Hematopoietic multipotent progenitor cell treated with erythropoietin and hydrocortisone succinate and interleukin-3 and kit ligand, for 15 days (in vitro differentiated cells): Measurements from ENCODE around the gene PDK2.

ENCODE experiments used
- DNase-seq: peaks from one replicate; pipeline ENCODE4 v3.0.0-alpha.2; 2015; ENCODE audit warnings: low spot score

The PDK2 gene

DNA sequence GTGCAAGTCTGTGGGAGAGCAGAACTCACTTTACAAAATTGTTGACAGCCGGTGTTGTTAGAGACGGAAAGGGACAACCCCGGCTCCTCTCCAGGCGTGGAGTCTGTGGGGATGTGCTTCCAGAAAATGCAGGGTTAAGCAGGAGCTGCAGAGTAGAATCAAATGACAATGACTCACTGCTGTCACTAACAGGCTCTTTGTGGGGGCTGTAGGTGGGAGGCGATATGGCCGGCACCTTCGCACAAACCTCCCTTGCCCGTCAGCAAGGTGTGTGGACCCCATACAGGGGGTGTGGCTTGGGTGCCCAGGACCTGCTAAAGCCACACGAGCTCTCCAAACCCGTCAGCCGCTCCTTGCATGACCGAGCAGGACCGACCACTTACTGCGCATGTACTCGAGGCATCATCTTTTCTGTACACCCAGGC is 5.8 kb downstream of the PDK2 start:
- DNase-seq, result no peak

DNA sequence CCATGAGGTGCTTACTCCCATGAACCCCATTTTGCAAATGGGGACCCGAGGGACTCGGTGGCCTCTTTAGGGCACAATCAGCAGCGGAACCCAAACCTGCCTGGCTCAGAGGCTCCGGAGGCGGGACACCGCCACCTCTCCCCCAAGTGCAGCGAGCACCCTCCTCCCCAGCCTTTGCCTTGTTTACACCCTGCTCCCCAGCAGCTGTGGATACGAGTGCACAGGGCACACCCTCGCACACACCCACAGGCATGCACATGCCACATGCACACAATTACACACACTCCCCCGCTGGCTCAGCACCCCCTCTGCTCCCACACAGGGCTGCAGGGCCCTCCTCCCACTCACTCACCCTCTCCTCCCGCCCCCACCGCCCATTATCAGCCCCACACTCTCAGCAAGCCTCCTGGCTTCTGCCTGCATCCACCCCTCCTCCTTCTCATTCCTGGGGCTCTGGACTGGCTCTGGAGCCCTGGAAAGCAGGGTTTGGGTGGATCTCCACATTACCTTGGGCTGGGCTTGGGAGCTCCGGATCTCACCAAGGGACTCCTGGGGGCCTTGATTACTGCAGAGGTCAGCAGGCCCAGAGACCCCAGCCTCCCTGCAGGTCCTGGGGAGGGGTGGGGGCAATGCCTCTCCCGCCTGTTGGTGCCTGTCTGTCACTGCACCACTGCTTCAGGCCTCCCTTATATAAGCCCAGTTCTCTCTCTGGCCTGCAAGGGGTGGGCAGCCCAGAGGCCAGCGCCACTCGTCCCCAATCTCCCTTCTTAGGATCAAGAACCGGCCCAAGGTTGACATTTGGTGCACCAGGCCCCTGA is 6.4 kb downstream of the PDK2 start:
- no peak for DNase-seq

DNA sequence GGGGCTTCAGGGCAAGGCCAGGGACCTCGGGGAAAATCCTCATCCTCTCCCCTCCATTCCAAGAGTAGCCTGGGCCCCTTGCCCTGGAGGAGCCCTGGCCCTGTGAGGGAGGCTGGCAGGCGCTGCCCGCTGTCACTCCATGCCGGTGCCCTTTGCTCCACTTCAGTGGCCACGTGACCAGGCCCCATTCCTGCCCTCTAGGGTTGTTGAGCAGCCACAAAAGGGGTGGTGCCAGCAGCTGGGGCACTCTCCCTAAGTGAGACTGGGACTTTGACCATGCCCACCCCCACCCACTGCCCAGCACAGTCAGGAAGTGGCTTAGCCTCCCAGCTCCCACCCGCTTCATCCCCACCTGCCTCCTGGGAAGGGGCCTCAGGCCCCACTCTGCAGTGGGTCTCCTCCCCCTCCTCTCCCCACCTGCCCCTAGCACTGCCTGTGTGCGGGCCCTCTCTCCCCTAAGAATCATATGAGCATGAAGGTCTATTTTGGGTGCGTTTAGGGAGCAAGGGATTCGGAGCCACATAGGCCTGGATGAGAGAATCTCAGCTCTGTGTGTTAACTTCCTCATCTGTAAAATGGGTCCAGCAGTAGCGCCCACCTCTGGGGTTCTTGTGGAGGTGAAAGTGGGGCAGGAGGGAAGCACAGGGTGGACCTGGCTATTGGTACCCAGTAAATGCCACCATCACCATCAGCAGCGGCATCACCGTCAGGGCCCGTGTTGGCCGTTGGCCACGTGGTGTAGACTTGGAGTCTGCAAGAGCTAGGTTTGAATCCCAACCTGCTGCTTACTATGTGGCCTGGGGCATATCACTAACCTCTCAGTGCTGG is 7.2 kb downstream of the PDK2 start:
- no peak for DNase-seq

DNA sequence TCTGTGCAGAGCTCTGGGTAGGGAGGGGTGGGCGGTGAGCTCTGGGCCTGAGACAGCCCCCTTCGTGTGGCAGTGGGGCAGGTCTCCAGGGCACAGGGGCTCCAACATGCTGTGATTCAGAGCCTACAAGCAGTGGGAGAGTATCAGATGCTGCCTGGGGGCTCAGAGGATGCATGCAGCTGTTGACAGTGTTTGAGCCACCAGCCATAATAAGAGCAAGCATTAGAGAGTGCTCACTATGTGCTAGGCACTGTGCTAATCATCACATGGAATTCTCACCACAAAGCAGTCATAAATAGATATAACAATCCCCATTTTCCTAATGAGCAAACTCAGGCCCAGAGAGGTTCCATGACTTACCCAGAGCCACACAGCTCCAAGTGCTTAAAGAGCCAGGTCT is 8.1 kb downstream of the PDK2 start:
- DNase-seq, result no peak

DNA sequence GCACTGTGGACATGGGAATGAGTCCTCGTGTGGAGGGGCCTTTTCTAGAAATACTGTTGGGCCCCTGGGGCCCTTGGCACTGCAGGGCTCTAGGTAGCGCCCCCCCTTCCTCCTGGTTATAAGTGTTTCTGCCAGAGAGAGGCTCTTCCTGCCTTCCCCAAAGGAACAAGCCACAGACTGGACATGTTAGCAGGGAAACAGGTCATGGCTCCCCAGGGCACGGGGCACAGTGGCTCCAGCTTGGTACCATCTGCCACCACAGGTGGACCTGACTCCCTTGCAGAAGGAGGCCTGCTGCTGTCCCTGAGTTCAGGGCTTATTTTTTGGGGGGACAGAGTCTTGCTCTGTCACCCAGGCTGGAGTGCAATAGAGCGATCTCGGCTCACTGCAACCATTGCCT is 8.8 kb downstream of the PDK2 start:
- DNase-seq, result no peak

DNA sequence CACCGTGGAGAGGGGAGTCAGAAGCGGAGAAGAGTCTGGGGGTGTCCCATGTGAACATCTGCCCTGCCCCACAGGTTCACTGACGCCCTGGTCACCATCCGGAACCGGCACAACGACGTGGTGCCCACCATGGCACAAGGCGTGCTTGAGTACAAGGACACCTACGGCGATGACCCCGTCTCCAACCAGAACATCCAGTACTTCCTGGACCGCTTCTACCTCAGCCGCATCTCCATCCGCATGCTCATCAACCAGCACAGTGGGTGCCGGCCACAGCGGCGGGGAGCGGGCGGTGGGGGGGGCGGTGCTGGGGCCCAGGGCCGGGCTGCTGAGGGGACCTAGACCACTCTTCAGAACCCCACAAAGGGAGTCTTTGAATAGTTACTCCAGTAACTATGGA is 10.7 kb downstream of the PDK2 start:
- DNase-seq, result no peak

DNA sequence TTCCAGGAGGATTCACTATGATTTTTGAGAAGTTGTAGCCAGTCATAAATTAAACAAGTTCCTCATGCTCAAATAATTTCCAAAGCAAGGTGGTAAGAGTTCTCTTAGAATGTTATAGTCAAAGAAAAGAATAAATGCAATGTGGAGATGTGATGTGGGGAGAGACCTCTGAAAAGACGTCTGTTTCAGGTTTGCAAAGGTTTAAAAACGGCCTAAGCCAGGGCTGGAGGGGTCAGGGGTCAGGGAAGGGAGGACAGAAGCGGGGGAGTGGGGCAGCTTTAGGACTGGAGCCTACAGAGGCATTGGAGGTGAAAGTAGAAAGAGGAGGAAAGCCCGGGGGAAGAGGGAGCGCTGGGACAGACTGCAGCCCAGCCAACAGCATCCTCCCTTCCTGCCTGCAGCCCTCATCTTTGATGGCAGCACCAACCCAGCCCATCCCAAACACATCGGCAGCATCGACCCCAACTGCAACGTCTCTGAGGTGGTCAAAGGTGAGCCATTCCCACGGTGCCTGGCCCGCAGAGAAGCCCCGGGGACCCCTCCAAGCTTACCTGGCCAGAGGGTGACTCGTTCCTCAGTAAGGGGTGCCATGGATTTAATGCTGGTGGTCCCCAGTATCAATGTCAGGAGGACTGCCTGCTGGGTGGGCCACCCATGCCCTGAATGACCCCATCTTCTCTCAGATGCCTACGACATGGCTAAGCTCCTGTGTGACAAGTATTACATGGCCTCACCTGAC is 11.4 kb downstream of the PDK2 start:
- DNase-seq, result no peak

DNA sequence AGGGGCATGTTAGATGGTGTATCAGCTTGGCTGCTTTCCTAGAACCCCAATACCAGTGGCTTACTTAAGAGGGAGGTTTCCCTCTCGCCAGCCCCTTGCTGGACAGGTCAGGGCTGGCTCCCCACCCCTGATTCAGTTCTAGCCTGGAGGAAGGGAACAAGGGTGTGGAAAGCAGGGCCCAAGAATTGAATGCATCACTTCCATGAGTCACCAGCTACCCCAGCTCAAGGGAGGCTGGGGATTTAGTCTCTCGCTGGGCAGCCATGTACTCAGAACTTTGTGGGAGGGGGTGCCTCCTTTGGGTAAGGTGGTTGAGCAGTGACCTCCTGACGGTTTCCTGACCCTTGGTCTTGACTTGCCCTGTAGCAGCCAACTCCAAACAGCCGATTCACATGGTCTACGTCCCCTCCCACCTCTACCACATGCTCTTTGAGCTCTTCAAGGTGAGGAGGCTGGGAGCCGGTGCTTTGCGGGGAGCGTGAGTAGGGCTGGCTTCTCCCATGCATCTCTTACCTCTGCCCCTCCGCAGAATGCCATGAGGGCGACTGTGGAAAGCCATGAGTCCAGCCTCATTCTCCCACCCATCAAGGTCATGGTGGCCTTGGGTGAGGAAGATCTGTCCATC is 12.8 kb downstream of the PDK2 start:
- DNase-seq, result no peak

DNA sequence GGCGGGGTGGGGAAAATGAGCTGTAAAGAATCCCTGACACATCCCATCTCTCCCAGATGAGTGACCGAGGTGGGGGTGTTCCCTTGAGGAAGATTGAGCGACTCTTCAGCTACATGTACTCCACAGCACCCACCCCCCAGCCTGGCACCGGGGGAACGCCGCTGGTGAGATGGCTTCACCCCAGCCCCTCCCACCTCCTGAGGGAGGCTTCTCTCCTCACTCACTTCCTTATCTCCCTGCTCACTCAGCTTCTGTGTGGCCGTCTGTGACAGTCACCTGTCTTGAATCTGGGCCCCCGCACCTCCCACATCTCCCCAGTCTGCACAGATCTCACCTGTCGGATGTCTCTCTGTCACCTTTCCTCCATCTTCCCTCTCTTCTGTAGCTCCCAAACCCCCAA is 13.4 kb downstream of the PDK2 start:
- no peak for DNase-seq

DNA sequence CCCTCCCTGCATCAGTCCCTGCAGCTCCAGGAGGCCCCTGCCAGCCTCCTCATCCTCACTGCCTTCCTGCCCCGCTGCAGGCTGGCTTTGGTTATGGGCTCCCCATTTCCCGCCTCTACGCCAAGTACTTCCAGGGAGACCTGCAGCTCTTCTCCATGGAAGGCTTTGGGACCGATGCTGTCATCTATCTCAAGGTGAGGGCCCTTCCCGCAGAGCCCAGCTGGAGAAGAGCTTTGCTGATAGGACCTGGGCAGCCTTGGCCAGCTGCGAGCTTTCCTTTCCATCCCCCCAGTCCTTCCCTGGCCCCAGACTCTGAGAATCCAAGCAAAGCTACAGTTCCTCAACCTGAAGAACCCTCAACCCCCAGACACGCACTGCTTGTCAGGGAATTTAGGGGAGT is 14.1 kb downstream of the PDK2 start:
- DNase-seq, result no peak

DNA sequence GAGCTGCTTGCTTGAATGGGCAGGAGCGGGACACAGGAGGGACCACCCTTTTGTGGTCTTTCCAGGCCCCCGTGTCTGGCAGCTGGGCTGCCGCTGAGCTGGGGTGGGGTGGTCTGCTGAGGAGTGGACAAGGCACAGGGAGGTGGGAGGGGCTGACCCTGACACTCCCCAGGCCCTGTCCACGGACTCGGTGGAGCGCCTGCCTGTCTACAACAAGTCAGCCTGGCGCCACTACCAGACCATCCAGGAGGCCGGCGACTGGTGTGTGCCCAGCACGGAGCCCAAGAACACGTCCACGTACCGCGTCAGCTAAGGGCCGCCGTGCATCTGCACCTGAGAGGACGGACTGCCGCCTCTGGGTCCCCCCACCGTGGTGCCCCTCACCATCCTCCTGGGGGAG is 14.6 kb downstream of the PDK2 start:
- no peak for DNase-seq

DNA sequence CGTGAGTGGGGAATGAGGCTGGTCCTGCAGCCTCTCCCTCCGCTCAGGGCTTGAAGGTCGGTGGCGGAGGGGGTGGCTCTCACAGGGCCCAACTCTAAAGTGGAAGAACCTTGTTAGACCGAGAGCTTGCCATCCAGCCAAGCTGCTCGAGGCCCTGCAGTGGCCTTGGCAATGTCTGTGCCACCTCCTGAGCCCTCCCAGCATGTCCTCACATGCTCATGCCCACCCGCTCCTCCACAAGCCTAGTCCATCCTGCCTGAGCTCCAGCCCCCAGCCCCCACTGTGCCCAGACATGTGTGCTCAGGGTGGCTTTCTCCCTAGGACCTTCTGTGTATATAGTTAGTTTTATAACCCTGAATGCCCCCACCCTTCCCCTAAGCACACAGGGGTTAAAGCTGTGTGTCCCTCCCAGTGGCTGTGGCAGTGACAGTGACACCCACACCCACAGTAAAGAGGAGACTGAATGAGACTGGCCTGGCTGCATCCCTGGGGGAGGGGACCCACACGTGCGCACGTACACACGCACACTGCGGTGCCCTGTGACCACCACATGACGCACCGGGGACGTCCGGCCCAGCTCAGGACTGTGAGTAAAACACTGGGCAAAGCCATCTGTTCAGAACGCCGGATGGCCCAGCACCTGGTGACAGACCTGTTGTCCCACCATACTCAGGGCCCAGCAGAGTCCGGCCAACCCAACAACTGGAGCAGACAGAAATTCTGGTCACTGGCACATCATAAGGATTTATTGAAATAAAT is 15.6 kb downstream of the PDK2 start:
- no peak for DNase-seq

DNA sequence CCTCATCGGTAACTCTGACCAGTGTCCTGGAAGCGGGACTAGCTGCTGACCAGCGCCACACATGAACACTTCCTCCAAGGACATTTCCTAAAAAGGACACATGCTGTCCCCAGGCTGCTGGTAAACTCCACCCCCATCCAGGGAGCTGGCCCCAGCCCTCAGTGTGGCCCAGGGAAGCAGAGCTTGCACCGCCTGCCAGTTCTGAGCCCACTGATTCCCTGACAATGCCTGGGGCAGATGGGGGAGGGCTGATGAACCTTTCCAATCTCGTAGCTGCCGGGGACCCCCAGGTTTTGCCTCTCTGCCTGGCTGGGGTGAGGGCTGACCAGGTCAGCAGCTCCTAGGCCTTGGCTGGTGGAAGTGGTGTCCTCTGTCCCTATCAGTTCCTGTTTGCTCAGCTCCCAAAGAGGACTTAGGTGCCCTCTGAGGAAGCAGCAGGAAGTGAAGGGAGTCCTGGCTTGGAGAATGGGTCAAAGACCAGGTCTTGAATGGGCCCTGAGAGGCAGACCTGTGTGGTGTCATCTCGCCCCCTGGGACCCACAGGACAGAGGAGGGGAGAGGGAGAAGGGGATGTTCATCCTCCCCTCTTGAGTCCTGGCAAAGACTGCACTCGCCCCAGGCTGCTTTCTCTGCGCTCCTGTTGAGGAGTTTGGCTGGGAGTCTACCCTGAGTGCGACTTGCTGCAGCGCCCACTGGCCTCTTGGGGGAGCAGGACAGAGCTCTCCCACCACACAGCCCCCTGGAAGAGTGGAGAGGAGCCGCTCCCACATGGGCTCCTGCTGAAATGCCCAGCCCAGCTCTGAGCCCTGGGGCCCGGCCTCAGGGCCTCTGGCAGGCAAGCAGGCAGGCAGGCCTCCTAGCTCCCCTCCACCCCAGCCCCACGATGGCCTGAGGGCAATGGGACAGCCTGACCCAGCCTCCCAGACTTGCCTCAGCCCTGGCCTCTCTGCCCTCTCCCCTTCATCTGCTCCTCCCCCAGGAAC is 16.8 kb downstream of the PDK2 start:
- no peak for DNase-seq

DNA sequence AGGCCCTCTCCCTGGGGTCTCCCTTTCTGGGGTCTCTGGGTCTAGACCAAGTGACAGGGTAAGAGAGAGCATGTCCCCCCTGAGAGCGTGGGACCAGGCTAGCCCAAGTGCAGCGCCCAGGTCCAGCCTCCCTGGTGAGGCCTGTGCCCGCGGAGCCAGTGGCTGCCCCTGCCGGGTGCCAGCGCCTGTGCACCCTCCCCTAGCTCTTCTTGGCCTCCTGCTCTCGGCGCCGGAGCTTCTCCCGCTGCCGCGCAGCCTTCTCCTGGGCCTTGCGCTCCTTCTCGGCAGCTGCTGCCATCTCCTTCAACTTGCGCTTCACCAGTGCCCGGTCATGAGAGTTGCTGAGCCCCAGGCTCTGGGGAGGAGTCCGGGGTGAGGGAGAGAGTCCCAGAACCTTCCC is 17.5 kb downstream of the PDK2 start:
- DNase-seq, result no peak

DNA sequence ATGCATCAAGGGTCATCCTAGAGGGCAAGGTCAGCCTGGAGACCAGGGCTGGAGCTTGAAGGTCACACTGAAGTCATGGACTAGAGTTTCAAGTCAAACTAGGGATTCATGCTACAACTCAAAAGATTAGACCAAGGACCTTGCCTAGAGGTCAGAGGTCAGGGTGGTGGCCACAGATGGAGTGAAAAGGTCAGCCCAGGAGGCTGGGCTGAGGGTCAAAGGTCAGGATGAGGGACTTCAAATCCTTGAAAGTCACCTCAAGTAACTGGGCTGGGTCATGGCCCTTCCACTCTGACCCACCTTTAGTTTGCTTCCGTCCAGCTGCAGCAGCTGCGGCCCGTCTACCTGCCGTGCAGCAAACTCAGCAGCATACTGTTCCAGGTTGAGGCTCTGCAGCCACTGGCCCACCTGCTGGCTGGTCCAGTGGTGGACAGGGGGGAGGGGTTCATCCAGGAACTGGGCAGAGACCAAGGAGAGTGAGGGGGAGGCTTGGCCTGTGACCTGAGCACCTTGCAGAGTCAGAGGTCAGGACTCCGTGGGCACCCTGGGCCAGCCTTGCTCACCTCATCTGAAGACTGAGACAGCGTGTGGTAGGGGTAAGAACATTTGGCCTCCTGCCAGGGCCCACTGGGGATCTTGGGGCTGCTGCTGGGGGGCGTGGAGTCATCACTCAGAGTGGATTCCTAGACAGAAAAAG is 18.6 kb downstream of the PDK2 start:
- no peak for DNase-seq

DNA sequence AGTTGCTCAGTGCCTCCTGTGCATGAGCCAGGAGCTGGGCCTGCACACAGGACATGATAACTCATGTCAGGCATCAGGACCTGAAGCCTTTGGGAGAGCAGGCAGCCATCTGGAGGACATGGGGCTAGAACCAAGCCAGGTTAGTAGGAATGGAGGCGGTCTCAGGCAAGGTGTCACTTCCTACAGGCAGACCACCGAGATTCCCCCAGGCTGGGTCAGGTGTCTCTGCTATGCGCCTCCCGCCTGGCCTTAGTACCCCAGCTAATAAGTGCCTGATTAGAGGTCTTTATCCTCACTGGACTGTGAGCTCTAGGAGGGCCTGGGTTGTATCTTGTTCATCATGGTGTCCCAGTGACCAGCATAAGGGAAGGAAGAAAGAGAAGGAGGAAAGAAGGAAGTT is 19.2 kb downstream of the PDK2 start:
- DNase-seq, result no peak

DNA sequence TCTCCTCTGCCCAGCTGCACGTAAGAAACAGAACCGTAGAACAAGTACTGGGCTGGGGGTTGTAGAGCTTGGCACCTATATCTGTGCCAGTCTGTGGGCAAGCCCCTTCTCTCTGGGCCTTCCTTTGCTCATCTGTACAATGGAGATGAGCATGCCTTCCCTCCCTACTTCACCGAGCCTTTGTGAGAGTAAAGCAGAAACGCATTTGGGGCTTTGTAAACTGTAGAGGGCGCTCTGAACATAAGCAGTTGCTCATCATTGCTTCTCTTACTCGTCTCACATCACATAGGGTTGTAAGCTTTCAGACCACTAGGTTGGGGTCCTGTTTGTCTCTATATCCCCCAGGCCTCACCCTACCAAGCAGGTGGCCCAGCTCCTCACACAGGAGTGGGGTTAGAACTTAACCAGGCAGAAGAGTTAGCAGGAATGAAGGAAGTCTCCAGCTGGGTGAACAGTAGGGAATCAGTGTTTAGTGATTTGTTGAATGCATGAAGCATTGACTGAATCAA is 19.8 kb downstream of the PDK2 start:
- peak; percentile 45 for DNase-seq

DNA sequence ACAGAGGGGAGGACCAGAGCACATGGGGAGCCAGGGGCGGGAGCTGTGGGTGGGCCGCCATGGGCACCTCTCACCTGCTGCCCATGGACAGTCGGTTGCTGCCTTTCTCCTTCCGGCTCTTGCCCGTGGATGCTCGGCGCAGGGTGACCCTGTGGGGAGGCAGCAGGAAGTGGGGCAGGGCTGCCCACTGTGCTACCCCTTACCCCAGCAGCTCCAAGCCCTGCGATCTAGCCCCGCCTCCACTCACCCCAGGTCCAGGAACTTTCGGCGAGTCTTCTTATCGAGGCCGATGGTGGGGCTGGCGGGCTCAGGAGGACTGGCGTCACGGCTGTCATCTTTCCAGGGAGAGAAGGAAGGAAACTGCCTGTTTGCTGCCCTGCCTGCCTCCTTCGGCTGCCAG is 20.6 kb downstream of the PDK2 start:
- no peak for DNase-seq
